Measurements from ENCODE around the gene CHRNB4.

Gene CHRNB4

GRCh38 chr15:78658823-78659222 lies 17.8 kb upstream of the CHRNB4 start:
- no peak overlapping the region for H3K4me3 ChIP-seq (ENCODE audit: low read depth, low read length)

GRCh38 chr15:78654272-78654671 lies 13.3 kb upstream of the CHRNB4 start:
- in situ Hi-C loops (cut with HindIII; ENCODE audit: low sequenced_read_pairs): no loop called here
- H3K4me3 ChIP-seq (ENCODE audit: low read depth, low read length): no peak overlapping the region
- no peak for TF ChIP-seq CTCF (IDR thresholded peaks at IDR 0.05; ENCODE audit: low read depth, low read length)
- no peak for DNase-seq (ENCODE audit: low read depth, low spot score)

More at GRCh38 chr15:78658823-78659222, 17.8 kb upstream of the CHRNB4 start:
- DNase-seq (ENCODE audit: low read depth, low spot score): no peak
- in situ Hi-C loops (cut with HindIII; ENCODE audit: low sequenced_read_pairs): no loop called here
- no peak for TF ChIP-seq CTCF (IDR thresholded peaks at IDR 0.05; ENCODE audit: low read depth, low read length)

- H3K4me3 ChIP-seq (ENCODE audit: low read depth, low read length): no peak overlapping the region
- DNase-seq (ENCODE audit: low read depth, low spot score): no peak
- in situ Hi-C loops (cut with HindIII; ENCODE audit: low sequenced_read_pairs): no loop called here
- TF ChIP-seq CTCF (IDR thresholded peaks at IDR 0.05; ENCODE audit: low read depth, low read length): no peak
These were observed 11.1 kb upstream of the CHRNB4 start for GRCh38 chr15:78651930-78652615.

GRCh38 chr15:78651007-78651406 lies 10.0 kb upstream of the CHRNB4 start:
- H3K4me3 ChIP-seq (ENCODE audit: low read depth, low read length): no peak overlapping the region
- TF ChIP-seq CTCF (IDR thresholded peaks at IDR 0.05; ENCODE audit: low read depth, low read length): no peak
- in situ Hi-C loops (cut with HindIII; ENCODE audit: low sequenced_read_pairs): no loop called here
- no peak for DNase-seq (ENCODE audit: low read depth, low spot score)

GRCh38 chr15:78650022-78650421 lies 9.0 kb upstream of the CHRNB4 start:
- no peak for TF ChIP-seq CTCF (IDR thresholded peaks at IDR 0.05; ENCODE audit: low read depth, low read length)
- H3K4me3 ChIP-seq (ENCODE audit: low read depth, low read length): no peak overlapping the region
- DNase-seq (ENCODE audit: low read depth, low spot score): no peak
- in situ Hi-C loops (cut with HindIII; ENCODE audit: low sequenced_read_pairs): no loop called here

- in situ Hi-C loops (cut with HindIII; ENCODE audit: low sequenced_read_pairs): no loop called here
- H3K4me3 ChIP-seq (ENCODE audit: low read depth, low read length): no peak overlapping the region
- no peak for DNase-seq (ENCODE audit: low read depth, low spot score)
- TF ChIP-seq CTCF (IDR thresholded peaks at IDR 0.05; ENCODE audit: low read depth, low read length): no peak
These were observed 4.0 kb upstream of the CHRNB4 start for GRCh38 chr15:78645009-78645408.
